IPS-NIHi7 (cell line): ENCODE data around the gene GALR2.
"Not testable (repeated sequence)": the region's sequence is repeated elsewhere in the genome, so short reads cannot be mapped to it uniquely, and the experiment has no call there.

Experiments
- DNase-seq: peaks from one replicate; pipeline ENCODE4 v3.0.0; 2012; ENCODE audit warnings: mixed read lengths; ENCODE audit errors: extremely low spot score

GALR2 gene

GRCh38 chr17:76050538-76051467, 23.8 kb upstream of the GALR2 start:
- no peak for DNase-seq

- no peak for DNase-seq
Observed at GRCh38 chr17:76051561-76051960, 23.0 kb upstream of the GALR2 start.

DNA sequence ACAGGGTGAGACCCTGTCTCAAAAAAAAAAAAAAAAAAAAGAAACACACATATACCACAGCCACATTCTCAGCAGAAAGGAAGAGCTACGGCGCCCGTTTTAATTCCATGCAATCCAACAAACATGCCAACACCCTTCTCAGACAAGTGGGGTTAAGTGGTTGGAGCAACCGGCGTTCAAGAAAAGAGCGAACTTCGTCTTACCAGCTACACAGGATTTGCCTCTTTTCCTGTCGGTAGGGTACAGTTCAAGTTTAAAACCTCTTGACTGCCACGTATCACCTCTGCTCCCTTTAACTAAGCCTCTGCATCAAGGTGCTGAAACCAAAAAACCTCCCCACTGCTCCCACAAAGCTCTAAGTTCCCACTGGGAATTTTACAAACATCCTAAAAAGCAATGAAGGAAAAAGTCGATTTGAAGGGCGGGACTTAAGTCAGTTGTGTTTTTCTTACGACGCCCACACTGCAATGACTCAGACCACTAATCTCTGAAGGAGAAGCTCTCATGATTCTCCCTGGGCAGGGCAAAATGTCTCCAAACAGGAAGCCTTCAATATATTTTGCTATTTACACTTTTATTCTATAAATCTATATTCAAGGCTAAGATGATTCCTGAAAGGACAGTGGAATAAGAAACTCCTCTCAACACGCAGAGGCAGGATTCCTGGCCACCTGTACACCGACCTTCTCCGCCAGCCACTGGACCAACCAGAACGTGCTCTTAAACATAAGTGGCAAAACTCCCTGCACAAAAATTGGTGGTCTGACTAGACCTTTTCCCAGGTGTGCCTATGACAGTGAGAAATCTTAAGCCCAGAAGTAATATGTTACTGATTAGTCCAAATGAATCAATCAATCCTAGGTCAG, 21.1 kb upstream of the GALR2 start:
- no peak for DNase-seq

DNA sequence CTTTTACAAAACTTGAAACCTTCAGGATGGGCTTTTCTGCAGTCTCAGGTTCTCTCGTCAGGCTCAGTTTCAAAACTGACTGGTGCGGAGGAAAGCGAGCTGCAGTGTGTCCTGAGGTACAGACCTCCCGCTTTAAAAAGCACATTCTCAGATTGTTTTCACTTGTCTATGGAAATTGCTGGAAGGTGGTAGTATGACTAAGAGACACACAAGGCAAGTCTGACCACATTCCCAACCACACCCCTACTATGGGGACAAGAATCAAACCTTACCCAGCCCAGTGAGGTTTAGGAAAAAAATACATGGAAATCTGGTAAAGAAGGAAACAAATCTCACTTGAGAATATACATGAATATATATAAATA, 20.5 kb upstream of the GALR2 start:
- no peak for DNase-seq

DNA sequence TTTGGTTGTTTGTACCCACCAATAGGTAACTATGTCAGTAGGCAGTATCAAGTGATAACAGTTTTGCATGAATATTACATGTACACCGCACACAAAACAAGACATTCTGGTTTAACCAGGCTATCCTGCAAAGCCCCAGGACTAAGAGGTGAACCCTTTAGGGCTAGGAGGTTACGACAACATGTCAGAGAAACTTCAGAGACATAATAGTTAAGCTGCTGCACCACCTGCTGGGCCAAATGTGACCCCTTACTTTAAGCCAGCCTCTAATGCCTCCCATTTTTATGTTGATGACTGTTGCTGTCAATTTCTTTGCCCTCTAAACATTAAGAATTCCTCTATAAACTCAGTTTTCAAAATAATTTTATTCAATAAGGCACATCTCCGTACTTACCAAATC, 17.7 kb upstream of the GALR2 start:
- DNase-seq: no peak

DNA sequence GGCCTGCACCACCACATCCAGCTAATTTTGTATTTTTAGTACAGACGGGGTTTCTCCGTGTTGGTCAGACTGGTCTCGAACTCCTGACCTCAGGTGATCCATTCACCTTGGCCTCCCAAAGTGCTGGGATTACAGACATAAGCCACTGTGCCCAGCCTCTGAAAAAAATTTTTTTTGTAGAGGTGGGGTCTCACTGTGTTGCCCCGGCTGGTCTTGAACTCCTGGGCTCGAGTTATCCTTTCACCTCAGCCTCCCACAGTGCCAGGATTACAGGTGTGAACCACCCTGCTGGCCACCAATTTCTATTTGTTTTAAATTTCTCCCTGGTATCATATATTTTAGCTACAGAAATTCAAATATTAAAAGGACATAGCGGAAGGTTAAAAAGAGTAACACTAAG, 16.3 kb upstream of the GALR2 start:
- DNase-seq: not testable (repeated sequence)

- no peak for DNase-seq
Observed at GRCh38 chr17:76063875-76064546, 10.6 kb upstream of the GALR2 start.

DNA sequence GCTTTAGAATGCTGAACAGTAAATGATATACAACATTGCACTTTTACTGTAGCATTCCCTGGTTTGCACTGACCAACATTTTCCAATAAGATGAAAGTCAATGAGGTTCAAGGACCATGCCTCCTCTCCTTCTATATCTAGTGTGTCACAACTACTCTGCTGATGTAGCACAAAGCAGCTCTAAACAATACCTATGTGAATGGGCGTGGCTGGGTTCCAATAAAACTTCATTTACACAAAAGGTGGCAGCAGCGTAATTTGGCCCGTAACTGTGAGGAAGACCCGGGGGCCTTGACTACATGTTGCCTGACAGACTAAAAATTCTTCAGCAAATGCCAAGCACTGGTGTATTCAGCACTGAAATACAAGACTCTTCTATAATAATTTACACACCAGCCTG, 8.8 kb upstream of the GALR2 start:
- no peak for DNase-seq

- DNase-seq: no peak
Observed at GRCh38 chr17:76071531-76072147, 2.9 kb upstream of the GALR2 start.

- peak; percentile 99 for DNase-seq
Observed at GRCh38 chr17:76072148-76072858, 2.3 kb upstream of the GALR2 start, which contains the start of gene SRP68. TSS of gene SRP68 (minus strand) at chr17:76072517. CDS start at chr17:76072491, 26 bp downstream.

DNA sequence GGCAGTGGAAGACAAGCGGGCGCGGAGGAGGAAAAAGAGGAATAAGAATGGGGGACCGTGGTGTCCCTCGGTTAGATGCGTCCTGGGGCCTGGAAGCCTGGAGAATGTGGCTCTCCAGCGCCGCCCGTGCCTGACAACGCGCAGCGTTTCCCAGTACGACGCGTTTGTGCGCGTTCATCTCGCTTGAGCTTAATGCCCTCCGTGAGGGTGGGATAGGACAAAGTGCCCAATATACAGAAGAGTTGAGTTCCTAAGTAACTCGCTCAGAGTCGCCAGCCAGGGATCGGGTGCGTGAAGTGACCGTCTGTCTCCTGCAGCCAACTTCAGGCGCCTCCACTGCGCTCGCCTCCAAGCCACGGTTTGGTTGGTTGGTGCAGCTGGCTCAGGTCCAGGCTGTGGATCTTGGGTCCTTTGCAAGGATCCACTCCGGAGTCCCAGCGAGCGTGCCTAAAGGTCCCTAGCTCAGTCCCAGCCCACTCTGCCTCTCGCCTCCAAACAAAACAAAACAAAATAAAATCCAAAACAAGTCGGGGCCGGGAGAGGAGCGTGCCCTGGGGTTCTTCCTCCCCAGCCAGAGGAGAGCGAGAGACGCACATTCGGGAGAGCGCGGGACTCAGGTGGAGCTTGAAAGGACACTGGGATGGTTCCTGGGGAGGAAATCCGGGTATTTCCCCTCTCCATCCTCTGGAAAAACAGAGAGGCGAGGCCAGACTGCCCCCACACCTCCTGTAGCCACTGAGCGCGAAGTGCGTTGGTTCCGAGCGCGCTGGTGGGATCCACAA, 974 bp downstream of the GALR2 start:
- peak; percentile 66 for DNase-seq

DNA sequence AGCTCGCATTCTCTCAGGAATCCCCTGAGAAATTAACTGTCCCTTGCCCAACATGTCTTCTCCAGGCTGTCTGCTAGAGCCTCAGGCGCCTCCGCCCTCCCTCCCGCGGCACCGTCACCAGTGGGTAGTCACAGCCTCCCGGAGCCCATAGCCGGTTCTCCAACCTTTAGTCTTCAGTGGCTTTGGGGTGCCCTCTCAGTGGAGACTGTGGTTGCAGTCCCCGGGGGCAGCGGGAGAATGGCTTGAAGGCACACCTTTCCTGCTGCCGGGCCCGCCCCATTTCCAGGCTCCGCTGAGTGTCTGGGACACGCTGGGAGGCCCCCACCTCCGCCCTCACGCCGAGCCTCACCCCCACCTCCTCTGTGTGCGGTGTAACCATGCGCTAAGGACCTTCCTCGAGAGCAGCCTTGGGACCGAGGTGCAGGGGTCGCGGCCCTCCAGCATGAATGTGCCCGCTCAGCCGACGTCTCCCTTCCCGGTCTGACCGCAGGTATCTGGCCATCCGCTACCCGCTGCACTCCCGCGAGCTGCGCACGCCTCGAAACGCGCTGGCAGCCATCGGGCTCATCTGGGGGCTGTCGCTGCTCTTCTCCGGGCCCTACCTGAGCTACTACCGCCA, 1.7 kb downstream of the GALR2 start:
- DNase-seq: peak; percentile 37

GRCh38 chr17:76076765-76077583, 2.4 kb downstream of the GALR2 start:
- DNase-seq: no peak

- DNase-seq: no peak
Observed at GRCh38 chr17:76077584-76078110, 3.1 kb downstream of the GALR2 start.

DNA sequence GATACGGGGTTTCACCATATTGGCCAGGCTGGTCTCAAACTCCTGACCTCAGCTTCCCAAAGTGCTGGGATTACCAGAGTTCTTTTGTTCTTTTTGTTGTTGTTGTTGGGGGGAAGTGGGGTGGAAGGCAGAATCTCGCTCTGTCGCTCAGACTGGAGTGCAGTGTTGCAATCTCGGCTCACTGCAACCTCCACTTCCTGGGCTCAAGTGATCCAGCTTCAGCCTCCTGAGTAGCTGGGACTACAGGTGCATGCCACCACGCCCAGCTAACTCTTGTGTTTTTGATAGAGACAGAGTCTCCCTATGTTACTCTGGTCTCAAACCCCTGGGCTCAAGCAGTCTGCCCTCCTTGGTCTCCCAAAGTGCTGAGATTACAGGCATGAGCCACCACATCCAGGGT, 3.8 kb downstream of the GALR2 start:
- not testable (repeated sequence) for DNase-seq

GRCh38 chr17:76078860-76079534, 4.4 kb downstream of the GALR2 start, which contains the start of gene ZACN:
TSS of gene ZACN (plus strand) at chr17:76079182. CDS start at chr17:76079265, 83 bp downstream.
- DNase-seq: no peak

DNA sequence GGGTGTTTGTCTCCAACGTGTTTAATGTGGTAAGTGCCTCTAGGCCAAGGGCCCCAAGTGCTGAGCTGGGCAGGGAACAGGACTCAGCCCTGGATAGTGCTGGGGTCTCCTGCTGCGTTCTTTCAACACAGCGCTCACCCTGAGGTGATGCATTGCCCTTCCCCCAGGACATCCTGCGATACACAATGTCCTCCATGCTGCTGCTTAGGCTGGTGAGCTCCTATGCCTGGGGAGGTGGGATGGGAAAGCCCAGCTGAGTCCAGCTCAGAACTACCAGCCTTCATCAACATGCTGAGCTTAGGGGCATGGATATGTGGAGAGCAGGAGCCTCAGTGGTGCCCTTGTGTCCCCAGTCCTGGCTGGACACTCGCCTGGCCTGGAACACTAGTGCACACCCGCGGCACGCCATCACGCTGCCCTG, 5.0 kb downstream of the GALR2 start:
- DNase-seq: no peak
